OCI-LY3 (cell line): ENCODE measurements around the gene ZNF521.

Experiments
- H2AFZ ChIP-seq: fragments of 200-600, 300-600 bp; shearing (Covaris generic); 2 replicates; pipeline ENCODE4 v1.6.0; 2014; ENCODE audit warnings: antibody characterized with exemption, low read depth, low read length
- H3K27ac ChIP-seq: fragments of 200-600, 300-600 bp; sonication (generic); 2 replicates; pipeline ENCODE4 v1.5.1; 2014; ENCODE audit warnings: mild to moderate bottlenecking, low read length, moderate library complexity, mixed read lengths
- H3K27me3 ChIP-seq: fragments of 200-600, 300-600 bp; sonication (generic); 2 replicates; pipeline ENCODE4 v1.6.1; 2014; ENCODE audit warnings: low read depth, low read length, mixed read lengths
- H3K36me3 ChIP-seq: fragments of 200-600, 300-600 bp; sonication (generic); replicated peaks from 2 replicates; pipeline ENCODE3; 2014; ENCODE audit warnings: low read depth, low read length, mixed read lengths
- H3K4me1 ChIP-seq: fragments of 300-600, 200-600 bp; sonication (generic); 2 replicates; pipeline ENCODE4 v1.6.1; 2014; ENCODE audit warnings: low read length, mixed read lengths
- H3K4me2 ChIP-seq: fragments of 200-600, 300-600 bp; sonication (generic); 2 replicates; pipeline ENCODE4 v1.6.1; 2014; ENCODE audit warnings: low read length, mixed read lengths
- H3K4me3 ChIP-seq: fragments of 300-600, 200-600 bp; sonication (generic); 2 replicates; pipeline ENCODE4 v1.5.1; 2014; ENCODE audit warnings: antibody characterized with exemption, mild to moderate bottlenecking, low read length, moderate library complexity
- H3K79me2 ChIP-seq: fragments of 300-600, 200-600 bp; shearing (Covaris generic); 2 replicates; pipeline ENCODE4 v1.6.1; 2014; ENCODE audit warnings: mild to moderate bottlenecking, low read length, mixed read lengths
- H3K9ac ChIP-seq: fragments of 300-600, 200-600 bp; shearing (Covaris generic); 2 replicates; pipeline ENCODE4 v1.6.0; 2014; ENCODE audit warnings: mild to moderate bottlenecking, low read length, moderate library complexity
- H3K9me3 ChIP-seq: fragments of 200-600, 300-600 bp; shearing (Covaris generic); 2 replicates; pipeline ENCODE4 v1.6.1; 2014; ENCODE audit warnings: low read length, mixed read lengths; ENCODE audit not compliant: insufficient read depth
- H4K20me1 ChIP-seq: fragments of 200-600, 300-600 bp; sonication (generic); 2 replicates; pipeline ENCODE4 v1.6.1; 2016; ENCODE audit warnings: low read length, mixed read lengths; ENCODE audit not compliant: insufficient read depth
- CTCF ChIP-seq: fragments of 200-600, 300-600 bp; sonication (generic); IDR thresholded peaks from 2 replicates; pipeline ENCODE4 v1.5.1; 2014; ENCODE audit warnings: antibody characterized with exemption, low read length, low read depth
- EZH2phosphoT487 ChIP-seq: fragments of 200-600 bp; shearing (Covaris generic); IDR thresholded peaks from 2 replicates; pipeline ENCODE4 v1.6.1; 2018; ENCODE audit warnings: antibody characterized with exemption, mixed run types, low read depth

The ZNF521 gene

GRCh38 chr18:25077038-25077943, 274.7 kb downstream of the ZNF521 start:
- Histone ChIP-seq H3K27me3 (peaks cover 3% of the 10 kb centered on the region; the same call in 1 of the 2 replicates), H3K9ac (no peak overlapping the region), H2AFZ (no peak overlapping the region), H3K79me2 (no peaks in the 10 kb centered on the region), H3K4me3 (no peak overlapping the region), H3K27ac (no peak overlapping the region), H3K9me3 (no peaks in the 10 kb centered on the region), H3K4me2 (no peak overlapping the region), H4K20me1 (no peaks in the 10 kb centered on the region), H3K4me1 (no peaks in the 10 kb centered on the region), H3K36me3 (no peaks in the 10 kb centered on the region)
- TF ChIP-seq EZH2phosphoT487 (no peak), CTCF (no peak)

GRCh38 chr18:25075783-25076182, 276.2 kb downstream of the ZNF521 start:
- H3K9ac ChIP-seq = no peak overlapping the region
- no peaks in the 10 kb centered on the region for H3K79me2 ChIP-seq
- no peaks in the 10 kb centered on the region for H3K9me3 ChIP-seq
- H3K36me3 ChIP-seq = no peaks in the 10 kb centered on the region
- no peak overlapping the region for H3K4me3 ChIP-seq
- no peaks in the 10 kb centered on the region for H3K4me1 ChIP-seq
- H2AFZ ChIP-seq = no peak overlapping the region
- H3K27ac ChIP-seq = no peak overlapping the region
- no peaks in the 10 kb centered on the region for H4K20me1 ChIP-seq
- peaks cover 3% of the 10 kb centered on the region; the same call in 1 of the 2 replicates for H3K27me3 ChIP-seq
- no peak overlapping the region for H3K4me2 ChIP-seq
- TF ChIP-seq CTCF = no peak
- TF ChIP-seq EZH2phosphoT487 = no peak

- TF ChIP-seq CTCF (no peak), EZH2phosphoT487 (no peak)
- Histone ChIP-seq H3K9me3 (no peaks in the 10 kb centered on the region), H2AFZ (no peak overlapping the region), H3K27me3 (peaks cover 3% of the 10 kb centered on the region; the same call in 1 of the 2 replicates), H3K4me3 (no peak overlapping the region), H3K4me2 (no peak overlapping the region), H3K4me1 (no peaks in the 10 kb centered on the region), H3K79me2 (no peaks in the 10 kb centered on the region), H4K20me1 (no peaks in the 10 kb centered on the region), H3K36me3 (no peaks in the 10 kb centered on the region), H3K27ac (no peak overlapping the region), H3K9ac (no peak overlapping the region)
Measured at GRCh38 chr18:25075331-25075730, 276.6 kb downstream of the ZNF521 start.

GRCh38 chr18:25074925-25075324, 277.0 kb downstream of the ZNF521 start:
- no peaks in the 10 kb centered on the region for H3K4me1 ChIP-seq
- H4K20me1 ChIP-seq = no peaks in the 10 kb centered on the region
- no peak overlapping the region for H3K4me2 ChIP-seq
- H3K9me3 ChIP-seq = no peaks in the 10 kb centered on the region
- H3K36me3 ChIP-seq = no peaks in the 10 kb centered on the region
- no peak overlapping the region for H3K27ac ChIP-seq
- H2AFZ ChIP-seq = no peak overlapping the region
- no peaks in the 10 kb centered on the region for H3K79me2 ChIP-seq
- no peak overlapping the region for H3K4me3 ChIP-seq
- TF ChIP-seq EZH2phosphoT487 (no peak), CTCF (no peak)
- no peak overlapping the region for H3K9ac ChIP-seq
- H3K27me3 ChIP-seq = peaks cover 3% of the 10 kb centered on the region; the same call in 1 of the 2 replicates
